CD14-positive monocyte (primary cell): ENCODE results near the gene CDH23. TPM values are rescaled to one million over a fixed set of nuclear protein-coding genes. Genes with fewer than 3 reads are reported as not detected.

Source experiments
- DNase-seq, 3 donors: peaks; one replicate each; pipeline ENCODE4 v3.0.0-alpha.2; 2011 to 2022
- H2AFZ ChIP-seq: 2 replicates; pipeline ENCODE4 v1.6.0; 2012; ENCODE audit warnings: mild to moderate bottlenecking, low read depth, low read length, inconsistent platforms; ENCODE audit not compliant: insufficient read depth, poor library complexity, severe bottlenecking
- H3K27ac ChIP-seq, 2 donors: 1 replicate in 1 of 2; 2 replicates in 1 of 2; pipeline ENCODE4 v1.5.1; 2012 to 2013; ENCODE audit warnings: low read length in 2 of 2, control low read depth in 1 of 2, inconsistent platforms in 1 of 2, low read depth in 1 of 2, mild to moderate bottlenecking in 1 of 2
- H3K27me3 ChIP-seq, 2 donors: one replicate each; pipeline versions ENCODE4 v1.6.0 to v1.6.1; 2011 to 2013; ENCODE audit warnings: low read length in 2 of 2; ENCODE audit not compliant: control insufficient read depth in 2 of 2, insufficient read depth in 2 of 2
- H3K36me3 ChIP-seq, 2 donors: replicated peaks in 1 of 2; 1 replicate in 1 of 2; 2 replicates in 1 of 2; pipeline versions ENCODE4 v1.5.1 to v1.6.1; 2012 to 2013; ENCODE audit warnings: low read length in 2 of 2, control low read depth in 1 of 2, inconsistent platforms in 1 of 2, mild to moderate bottlenecking in 1 of 2; ENCODE audit not compliant: insufficient read depth in 2 of 2, control insufficient read depth in 1 of 2
- H3K4me1 ChIP-seq, 2 donors: 1 replicate in 1 of 2; 2 replicates in 1 of 2; pipeline versions ENCODE4 v1.5.1 to v1.6.1; 2012 to 2013; ENCODE audit warnings: low read length in 2 of 2, control low read depth in 1 of 2, inconsistent platforms in 1 of 2, mild to moderate bottlenecking in 1 of 2, moderate library complexity in 1 of 2; ENCODE audit not compliant: insufficient read depth in 2 of 2, control insufficient read depth in 1 of 2
- H3K4me2 ChIP-seq: replicated peaks from 2 replicates; pipeline ENCODE3; 2012; ENCODE audit warnings: low read length, moderate library complexity, mild to moderate bottlenecking; ENCODE audit not compliant: poor library complexity, severe bottlenecking; ENCODE audit errors: extremely low read depth
- H3K4me3 ChIP-seq, 3 experiments: fragments of 200-600 bp in 1 of 3; sonication (generic) in 1 of 3; replicated peaks in 1 of 3; 1 replicate in 2 of 3; 2 replicates in 1 of 3; pipeline ENCODE4 v1.5.1; 2011 to 2013; ENCODE audit warnings: low read length in 3 of 3, mild to moderate bottlenecking in 3 of 3, control low read depth in 2 of 3, low read depth in 2 of 3, inconsistent platforms in 1 of 3, moderate library complexity in 1 of 3
- H3K79me2 ChIP-seq: 2 replicates; pipeline ENCODE4 v1.6.0; 2012; ENCODE audit warnings: mild to moderate bottlenecking, control low read depth, inconsistent platforms, low read length, moderate library complexity; ENCODE audit not compliant: insufficient read depth
- H3K9ac ChIP-seq: 2 replicates; pipeline ENCODE4 v1.6.0; 2017; ENCODE audit warnings: low read length, mild to moderate bottlenecking; ENCODE audit not compliant: insufficient read depth, poor library complexity, severe bottlenecking
- H3K9me3 ChIP-seq, 2 donors: replicated peaks in 1 of 2; 1 replicate in 1 of 2; 2 replicates in 1 of 2; pipeline versions ENCODE4 v1.5.1 to v1.6.1; 2012 to 2013; ENCODE audit warnings: low read length in 2 of 2, control low read depth in 1 of 2; ENCODE audit not compliant: control insufficient read depth in 1 of 2, insufficient read depth in 1 of 2
- H4K20me1 ChIP-seq: 2 replicates; pipeline ENCODE4 v1.6.0; 2012; ENCODE audit warnings: mild to moderate bottlenecking, low read length, control low read depth, moderate library complexity; ENCODE audit not compliant: insufficient read depth
- H3K27ac Mint-ChIP-seq, 7 donors: one replicate each; pipeline ENCODE4 v1.8.0; 2020; ENCODE audit warnings: mild to moderate bottlenecking in 7 of 7, mixed read lengths in 7 of 7, moderate library complexity in 6 of 7, inconsistent platforms in 2 of 7
- H3K27me3 Mint-ChIP-seq, 3 donors: one replicate each; pipeline ENCODE4 v1.8.0; 2021 to 2022; ENCODE audit warnings: low read depth in 3 of 3, mild to moderate bottlenecking in 3 of 3, mixed read lengths in 3 of 3, moderate library complexity in 3 of 3, inconsistent platforms in 1 of 3
- H3K36me3 Mint-ChIP-seq, 2 donors: one replicate each; pipeline ENCODE4 v1.8.0; 2020; ENCODE audit warnings: mixed read lengths in 2 of 2, inconsistent platforms in 1 of 2, mild to moderate bottlenecking in 1 of 2
- H3K4me1 Mint-ChIP-seq: one replicate; pipeline ENCODE4 v1.8.0; 2020; ENCODE audit warnings: mild to moderate bottlenecking, mixed read lengths
- H3K4me3 Mint-ChIP-seq, 2 donors: one replicate each; pipeline ENCODE4 v1.8.0; 2020; ENCODE audit warnings: mild to moderate bottlenecking in 2 of 2, mixed read lengths in 2 of 2, moderate library complexity in 1 of 2
- H3K9me3 Mint-ChIP-seq, 7 donors: one replicate each; pipeline ENCODE4 v1.8.0; 2020 to 2022; ENCODE audit warnings: mixed read lengths in 7 of 7, mild to moderate bottlenecking in 6 of 7, moderate library complexity in 6 of 7, inconsistent platforms in 2 of 7
- WGBS: methylation state at CpG from one replicate; pipeline ENCODE4 v1.1.5; 2013; ENCODE audit warnings: missing lambda C conversion rate; ENCODE audit not compliant: insufficient coverage; 5-methylcytosine and 5-hydroxymethylcytosine counted together
- intact Hi-C, 2 donors: fragments of 100-400 bp; cut with micrococcal nuclease; formaldehyde crosslinking; loops; one replicate each; pipeline versions ENCODE4 v1.15.0 to v1.15.1; 2023
- polyA plus RNA-seq, 3 donors: library from polyadenylated mRNA; depleted of rRNA in 1 of 3; unstranded in 2 of 3; stranded (reverse) in 1 of 3; fragments of 300-500 nt in 2 of 3; fragments of >200 nt in 1 of 3; fragmentation: Illumina TruSeq in 2 of 3; gene quantifications; 1 replicate in 2 of 3; 2 replicates in 1 of 3; pipeline ENCODE4 v1.2.3, GENCODE V29; 2012 to 2021
- TF ChIP-seq, protein P1 (sequence below): fragments of 200-600 bp; IDR thresholded peaks from one replicate; pipeline ENCODE4 v1.8.0; 2022; ENCODE audit warnings: antibody characterized with exemption, mild to moderate bottlenecking

CDH23 gene
- polyA plus RNA-seq, 3 donors, result 8.2 to 36.2 (median 10.5) TPM

DNA sequence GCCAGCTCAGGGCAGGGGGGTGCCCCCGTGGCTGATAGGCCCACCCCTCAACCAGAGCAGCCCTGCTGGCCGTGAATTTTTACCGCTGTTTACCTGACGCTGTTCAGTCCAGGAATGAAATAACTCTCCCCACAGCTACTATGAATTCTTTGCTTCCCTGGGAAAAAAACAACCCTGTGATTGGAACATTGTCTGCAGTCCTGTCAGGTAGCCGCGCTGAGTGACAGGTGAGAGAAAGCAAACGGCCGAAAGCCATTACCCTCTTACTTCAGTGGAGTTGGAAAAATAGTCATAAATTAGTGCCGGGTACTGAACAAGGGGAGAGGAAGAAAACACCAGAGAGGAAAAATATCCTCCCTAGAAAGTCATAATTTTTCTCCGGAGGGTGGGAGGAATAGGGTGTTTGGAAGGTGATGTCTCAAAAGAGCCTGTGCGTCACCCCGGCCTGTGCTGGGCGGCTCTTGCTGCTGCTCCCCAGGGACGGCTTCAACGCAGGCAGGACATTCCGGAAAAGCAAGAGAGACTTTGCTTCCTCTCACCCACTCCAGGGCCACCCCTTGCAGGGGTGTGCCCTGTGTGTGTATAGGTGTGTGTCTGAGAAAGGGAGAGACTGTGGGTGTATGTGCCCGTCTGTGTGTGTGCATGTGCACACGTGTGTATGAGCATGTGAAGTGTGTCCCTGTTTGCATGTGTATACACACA is 69.0 kb downstream of the CDH23 start:
- no peaks in the 10 kb centered on the region for H3K4me1 Mint-ChIP-seq
- H3K9me3 ChIP-seq, result no peaks in the 10 kb centered on the region
- DNase-seq, result no peak
- no peak overlapping the region for H3K4me3 ChIP-seq
- no peaks in the 10 kb centered on the region for H3K27me3 Mint-ChIP-seq
- H2AFZ ChIP-seq, result no peak overlapping the region
- H3K4me1 ChIP-seq, result no peaks in the 10 kb centered on the region
- H4K20me1 ChIP-seq, result no peaks in the 10 kb centered on the region
- H3K4me3 Mint-ChIP-seq, result no peak overlapping the region
- WGBS, result 87% methylated on average over 5 of the region's 18 CpGs
- H3K9ac ChIP-seq, result no peak overlapping the region
- H3K36me3 ChIP-seq, result no peaks in the 10 kb centered on the region
- no peaks in the 10 kb centered on the region for H3K9me3 Mint-ChIP-seq
- TF ChIP-seq, protein P1, sequence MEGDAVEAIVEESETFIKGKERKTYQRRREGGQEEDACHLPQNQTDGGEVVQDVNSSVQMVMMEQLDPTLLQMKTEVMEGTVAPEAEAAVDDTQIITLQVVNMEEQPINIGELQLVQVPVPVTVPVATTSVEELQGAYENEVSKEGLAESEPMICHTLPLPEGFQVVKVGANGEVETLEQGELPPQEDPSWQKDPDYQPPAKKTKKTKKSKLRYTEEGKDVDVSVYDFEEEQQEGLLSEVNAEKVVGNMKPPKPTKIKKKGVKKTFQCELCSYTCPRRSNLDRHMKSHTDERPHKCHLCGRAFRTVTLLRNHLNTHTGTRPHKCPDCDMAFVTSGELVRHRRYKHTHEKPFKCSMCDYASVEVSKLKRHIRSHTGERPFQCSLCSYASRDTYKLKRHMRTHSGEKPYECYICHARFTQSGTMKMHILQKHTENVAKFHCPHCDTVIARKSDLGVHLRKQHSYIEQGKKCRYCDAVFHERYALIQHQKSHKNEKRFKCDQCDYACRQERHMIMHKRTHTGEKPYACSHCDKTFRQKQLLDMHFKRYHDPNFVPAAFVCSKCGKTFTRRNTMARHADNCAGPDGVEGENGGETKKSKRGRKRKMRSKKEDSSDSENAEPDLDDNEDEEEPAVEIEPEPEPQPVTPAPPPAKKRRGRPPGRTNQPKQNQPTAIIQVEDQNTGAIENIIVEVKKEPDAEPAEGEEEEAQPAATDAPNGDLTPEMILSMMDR, result no peak
- H3K27ac Mint-ChIP-seq, result no peak overlapping the region
- H3K36me3 Mint-ChIP-seq, result no peaks in the 10 kb centered on the region
- no peaks in the 10 kb centered on the region for H3K79me2 ChIP-seq
- intact Hi-C loops, result loop anchor here in 1 of 2 donors (2.0 kb wide), 1 partner anchor 29 kb away; no protein-coding TSS in a partner anchor
- no peak overlapping the region for H3K4me2 ChIP-seq
- H3K27ac ChIP-seq, result no peak overlapping the region
- H3K27me3 ChIP-seq, result no peaks in the 10 kb centered on the region

DNA sequence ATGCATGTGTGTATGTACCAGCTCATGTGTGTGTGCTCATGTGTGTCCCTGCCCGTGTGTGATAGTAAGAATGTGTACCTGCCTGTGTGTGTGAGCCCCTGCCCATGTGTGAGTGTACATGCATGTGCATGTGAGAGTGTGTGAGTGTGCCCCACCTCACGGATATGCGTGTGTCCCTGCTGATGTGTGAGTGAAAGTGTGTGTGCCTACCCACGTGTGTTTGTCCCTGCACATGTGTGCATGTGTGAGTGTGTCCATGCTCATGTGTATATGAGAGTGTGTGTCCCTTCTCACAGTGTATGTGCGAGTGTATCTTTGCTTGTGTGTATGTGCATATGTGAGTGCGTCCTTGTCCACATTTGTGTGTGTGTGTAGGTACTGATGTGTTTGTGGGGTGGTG is 69.6 kb downstream of the CDH23 start:
- no peaks in the 10 kb centered on the region for H3K9me3 ChIP-seq
- WGBS, result 88% methylated on average over 3 of the region's 6 CpGs
- H3K79me2 ChIP-seq, result no peaks in the 10 kb centered on the region
- Mint-ChIP-seq H3K4me1 (no peaks in the 10 kb centered on the region), H3K27ac (no peak overlapping the region), H3K9me3 (no peaks in the 10 kb centered on the region), H3K36me3 (no peaks in the 10 kb centered on the region), H3K27me3 (no peaks in the 10 kb centered on the region), H3K4me3 (no peak overlapping the region)
- H3K9ac ChIP-seq, result no peak overlapping the region
- H3K4me3 ChIP-seq, result no peak overlapping the region
- no peaks in the 10 kb centered on the region for H3K27me3 ChIP-seq
- DNase-seq, result no peak
- H3K27ac ChIP-seq, result no peak overlapping the region
- H4K20me1 ChIP-seq, result no peaks in the 10 kb centered on the region
- no peak overlapping the region for H3K4me2 ChIP-seq
- no peaks in the 10 kb centered on the region for H3K36me3 ChIP-seq
- no peak overlapping the region for H2AFZ ChIP-seq
- H3K4me1 ChIP-seq, result no peaks in the 10 kb centered on the region
- intact Hi-C loops, result no loop called here
- TF ChIP-seq, protein P1, result no peak
